GM18873 (cell line): Measurements from ENCODE around the gene PPP2R2D.
"Not testable (repeated sequence)": the region's sequence is repeated elsewhere in the genome, so short reads cannot be mapped to it uniquely, and the experiment has no call there.

Source experiments
- ATAC-seq: cut with Tn5 transposase; IDR thresholded peaks from one replicate; pipeline ENCODE4 v1.9.1; 2021; ENCODE audit warnings: mild to moderate bottlenecking, moderate library complexity, moderate number of reproducible peaks; ENCODE audit not compliant: unreplicated experiment, low FRiP score

Gene PPP2R2D

DNA sequence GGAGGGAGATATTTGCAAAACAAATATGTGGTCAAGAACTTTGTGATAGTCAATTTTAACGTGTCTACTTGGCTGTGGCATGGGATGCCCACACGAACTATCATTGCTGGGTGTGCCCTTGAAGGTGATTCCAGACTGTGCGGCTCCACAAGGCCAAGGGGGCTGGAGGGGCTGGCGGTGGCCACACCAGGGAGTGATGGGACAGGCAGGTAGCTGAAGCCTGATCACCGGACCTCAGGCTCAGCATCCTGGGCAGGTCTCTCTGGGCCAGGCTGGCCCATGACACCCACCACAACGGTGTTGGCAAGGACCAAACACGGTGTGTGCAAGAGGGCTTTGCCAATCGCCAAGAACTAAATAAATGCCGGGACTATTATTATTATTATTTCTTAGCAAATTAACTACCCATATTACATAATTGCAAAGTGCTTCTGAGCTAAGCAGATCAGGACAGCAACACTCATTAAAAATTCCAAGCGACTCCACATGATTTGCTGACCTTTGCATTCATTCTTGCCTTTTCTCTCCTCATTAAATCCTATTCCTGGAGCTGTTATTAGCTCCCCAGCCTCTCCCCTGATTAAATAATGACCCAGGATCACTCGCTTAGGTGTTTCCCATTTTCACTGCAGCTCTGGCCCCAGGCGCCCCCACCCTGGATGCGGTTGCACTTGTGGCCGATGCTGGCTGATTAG lies 35.4 kb upstream of the PPP2R2D start:
- ATAC-seq = no peak

DNA sequence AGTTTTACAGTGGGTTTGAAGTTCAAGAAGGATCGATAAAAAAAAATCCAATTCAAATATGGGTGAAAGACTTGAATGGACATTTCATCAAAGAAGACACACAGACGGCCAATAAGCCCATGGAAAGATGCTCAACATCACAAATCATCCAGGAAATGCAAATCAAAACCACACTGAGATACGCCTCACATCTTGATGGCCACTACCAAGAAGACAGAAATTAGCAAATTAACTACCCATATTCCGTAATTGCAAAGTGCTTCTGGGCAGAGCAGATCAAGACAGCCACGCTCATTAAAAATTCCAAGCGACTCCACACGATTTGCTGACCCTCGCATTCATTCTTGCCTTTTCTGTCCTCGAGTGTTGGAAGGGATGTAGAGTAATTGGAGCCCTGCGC lies 34.1 kb upstream of the PPP2R2D start:
- no peak for ATAC-seq

DNA sequence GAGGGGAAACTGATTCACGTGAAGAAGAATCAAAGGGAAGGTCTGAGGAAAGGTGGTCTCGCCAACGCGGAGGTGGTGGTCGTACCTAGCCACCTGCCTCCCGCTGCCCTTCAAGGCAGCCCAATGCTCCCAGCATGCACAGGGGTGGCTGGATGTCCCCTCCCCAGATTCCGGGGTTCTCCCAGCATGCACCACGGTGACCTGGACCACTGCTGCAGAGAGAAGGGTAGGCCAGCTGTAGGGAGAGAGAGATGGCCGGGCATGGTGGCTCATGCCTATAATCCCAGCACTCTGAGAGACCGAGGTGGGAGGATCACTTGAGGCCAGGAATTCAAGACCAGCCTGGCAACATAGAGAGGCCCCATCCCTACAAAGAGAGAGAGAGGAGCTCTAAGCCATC lies 32.4 kb upstream of the PPP2R2D start:
- ATAC-seq = no peak

DNA sequence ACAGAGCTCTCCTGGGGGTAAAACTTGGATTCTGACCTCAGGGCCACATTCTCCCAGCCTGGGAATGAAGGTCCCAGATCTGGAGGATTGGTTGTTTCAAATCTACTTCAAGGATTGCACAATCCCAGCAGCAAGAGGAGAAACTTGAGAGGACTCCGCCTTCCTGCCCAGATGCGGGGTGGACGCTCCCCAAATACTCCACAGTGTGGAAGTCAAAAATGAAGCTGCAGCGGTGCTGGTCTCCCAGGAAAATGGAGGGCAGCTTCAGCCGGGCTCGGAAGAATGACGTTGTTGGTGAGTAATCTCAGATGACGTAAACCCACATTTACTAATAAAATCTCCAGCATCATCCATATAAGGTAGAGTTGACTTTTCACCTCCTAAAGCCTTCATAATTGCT lies 31.5 kb upstream of the PPP2R2D start:
- no peak for ATAC-seq

DNA sequence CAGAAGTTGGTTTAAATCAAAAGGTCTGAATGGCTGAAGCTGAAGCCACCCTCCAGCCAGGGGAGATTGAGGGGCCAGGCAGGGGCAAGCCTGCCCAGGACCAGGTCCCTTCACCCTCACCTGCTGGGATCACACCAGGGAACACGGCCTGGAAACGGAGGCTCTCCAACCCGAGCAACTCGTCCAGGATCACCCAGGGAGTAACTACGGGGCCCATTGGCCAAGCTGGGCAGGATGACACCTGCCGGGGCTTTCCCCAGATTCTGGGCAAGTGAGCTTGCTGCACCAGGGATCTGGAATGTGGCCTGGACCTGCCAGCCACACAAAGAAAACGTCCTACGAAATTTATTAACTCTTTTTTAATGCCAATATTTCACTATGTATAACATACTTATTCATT lies 30.4 kb upstream of the PPP2R2D start:
- no peak for ATAC-seq

DNA sequence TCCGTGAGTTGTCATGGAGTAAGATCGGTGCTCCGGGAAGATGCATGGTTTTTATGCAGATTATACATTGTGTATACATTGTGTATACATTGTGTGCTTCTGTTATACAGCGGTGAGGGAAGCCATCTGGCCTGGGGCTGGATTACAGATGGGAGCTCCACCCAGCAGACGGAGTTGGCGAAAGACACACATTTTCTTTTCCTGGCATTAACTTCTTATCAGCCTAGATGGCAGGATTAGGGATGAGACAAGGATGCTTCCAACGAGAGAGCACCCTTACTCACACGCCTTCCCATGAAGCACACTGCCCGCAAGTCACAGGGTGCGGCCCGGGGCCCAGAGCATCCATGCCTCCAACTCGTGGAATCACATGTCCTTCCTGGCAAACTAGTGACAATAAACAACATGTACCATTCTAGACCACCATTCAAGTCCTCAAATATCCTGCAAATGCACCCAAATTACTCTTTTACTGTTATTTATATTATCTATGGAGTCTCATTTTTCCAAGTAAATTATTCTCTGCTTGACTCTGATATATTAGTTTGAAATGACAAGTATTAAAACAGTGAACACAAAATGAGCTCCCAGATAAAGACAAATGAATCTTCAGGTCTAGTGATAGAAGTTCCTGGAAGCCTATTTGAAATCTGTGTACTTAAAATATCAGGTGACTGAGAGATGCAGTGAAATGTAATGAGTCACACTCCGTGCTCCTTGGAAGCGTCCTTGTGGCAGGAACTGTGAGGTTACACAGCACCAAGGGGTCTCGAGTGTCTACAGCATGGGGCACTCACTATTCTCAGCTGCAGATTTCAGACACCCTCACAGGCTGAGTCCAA lies 29.8 kb upstream of the PPP2R2D start:
- no peak for ATAC-seq

DNA sequence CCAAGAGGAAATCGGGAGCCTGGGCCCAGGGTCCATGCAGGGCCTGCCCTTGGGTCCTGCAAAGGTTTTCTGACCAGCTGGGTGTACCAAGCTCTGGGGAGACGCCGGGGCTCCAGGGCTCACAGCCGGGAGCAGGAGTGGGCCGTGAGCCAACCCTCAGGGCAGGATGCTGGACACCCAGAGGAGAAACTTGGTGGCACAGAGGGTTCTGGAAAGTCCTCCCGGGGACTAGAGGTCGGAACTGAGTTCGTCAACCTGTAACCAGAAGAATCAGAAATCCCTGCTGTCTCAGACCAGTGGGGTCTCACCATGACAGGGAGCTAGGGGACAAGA lies 29.2 kb upstream of the PPP2R2D start:
- ATAC-seq = no peak

DNA sequence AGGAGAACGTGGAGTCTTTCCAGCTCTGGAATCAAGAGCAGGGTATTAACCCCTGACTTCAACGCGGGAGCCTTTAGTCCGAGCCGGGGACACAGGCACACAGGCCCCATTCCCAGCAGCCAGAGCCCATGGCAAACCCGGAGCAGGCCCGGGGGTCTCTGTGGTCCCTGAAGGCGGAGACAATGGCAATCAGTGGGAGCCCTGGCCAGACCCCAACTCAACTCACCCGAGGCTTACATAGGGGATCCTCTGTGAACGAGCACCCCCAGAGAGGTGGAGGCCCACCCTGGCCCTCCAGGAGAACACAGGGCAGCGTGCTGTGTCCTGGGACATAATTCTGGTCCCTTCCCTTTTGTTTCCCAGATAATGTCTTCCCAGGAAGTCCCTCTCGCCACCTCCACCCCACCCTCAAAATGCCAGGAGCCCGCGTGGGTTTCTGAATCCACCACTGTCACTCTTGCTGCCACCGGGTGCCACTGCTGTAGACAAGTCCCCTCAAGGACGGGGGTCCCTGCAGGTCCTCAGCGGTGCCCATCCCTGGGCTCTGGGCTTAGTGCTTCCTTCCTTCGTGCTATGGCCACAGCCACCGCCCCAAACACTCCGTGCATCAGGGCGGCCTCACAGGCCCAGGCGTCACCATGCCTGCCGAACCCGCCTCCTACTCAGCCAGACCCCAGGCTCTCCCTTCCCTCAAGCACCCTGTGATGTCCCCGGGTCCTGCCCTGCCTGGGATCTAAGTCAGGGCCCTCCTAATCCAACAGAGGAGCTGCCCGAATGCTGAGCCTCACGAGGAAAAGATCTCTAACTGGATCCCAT lies 28.6 kb upstream of the PPP2R2D start:
- no peak for ATAC-seq

DNA sequence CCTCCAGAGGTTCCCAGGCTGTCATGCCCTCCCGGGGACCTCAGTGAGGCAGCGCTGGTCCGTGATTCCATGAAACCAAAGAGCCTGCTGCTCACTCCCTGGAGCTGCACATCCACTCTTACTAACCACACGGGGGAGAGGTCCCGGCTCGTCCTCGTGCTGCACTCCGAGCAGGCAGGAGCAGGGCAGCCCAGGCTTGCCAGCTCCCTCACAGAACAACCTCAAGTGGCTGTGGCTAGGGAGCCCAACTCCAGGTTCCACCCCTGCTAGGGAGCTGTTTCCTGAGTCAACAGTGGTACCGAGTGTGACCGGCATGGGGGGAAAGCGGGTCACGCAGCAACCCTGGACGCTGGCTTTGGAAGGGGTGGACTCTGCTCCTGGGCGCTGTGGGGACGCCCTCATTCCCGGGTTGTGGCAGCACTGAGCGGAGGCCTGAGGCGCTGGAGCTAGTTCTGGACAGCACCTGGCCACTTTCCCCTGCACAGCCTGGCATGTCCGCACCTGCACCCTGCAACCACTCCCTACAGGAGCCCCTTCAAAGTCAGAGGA lies 27.9 kb upstream of the PPP2R2D start:
- no peak for ATAC-seq

DNA sequence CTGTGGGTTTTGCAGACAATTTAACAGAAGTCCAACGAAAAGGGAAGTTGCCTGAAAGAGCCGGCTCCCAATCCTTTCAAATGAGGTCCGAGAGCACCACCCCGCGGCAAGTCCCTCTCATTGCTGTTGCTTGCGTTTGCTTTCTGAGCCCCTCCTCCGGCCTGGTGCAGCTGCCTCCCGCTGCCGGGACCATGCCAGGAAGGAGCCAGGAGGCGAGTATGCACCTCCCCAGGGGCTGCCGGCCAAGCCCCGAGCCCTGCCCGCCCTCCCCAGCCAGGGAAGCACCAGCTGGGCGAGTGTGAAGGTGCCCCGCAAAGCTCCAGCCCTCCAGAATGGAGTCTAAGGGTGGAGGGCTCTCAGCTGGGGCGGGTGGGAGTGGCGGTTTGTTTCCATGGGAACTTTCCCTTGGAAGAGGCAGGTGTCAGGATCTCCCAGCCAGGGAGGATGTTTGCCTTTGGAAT lies 25.8 kb upstream of the PPP2R2D start:
- no peak for ATAC-seq

DNA sequence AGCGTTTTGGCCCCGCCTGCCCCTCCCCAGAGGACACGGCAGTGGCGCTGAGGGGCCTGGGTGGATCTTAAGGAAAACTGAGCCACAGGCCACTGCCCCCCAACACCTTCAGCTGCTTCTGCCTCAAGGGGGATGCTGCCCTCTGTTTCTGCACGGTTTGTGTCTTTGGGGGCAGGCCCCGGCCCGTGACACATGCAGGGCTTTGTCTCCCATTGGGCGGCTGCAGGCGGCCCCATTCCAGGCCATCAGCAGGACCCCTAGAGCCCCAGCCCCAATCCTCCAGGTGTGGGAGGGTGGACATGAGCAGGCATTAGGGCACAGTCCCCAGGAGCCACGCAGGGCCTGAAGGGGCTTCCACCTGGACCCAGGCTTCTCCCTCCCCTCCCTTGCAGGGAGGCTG lies 25.3 kb upstream of the PPP2R2D start:
- no peak for ATAC-seq

DNA sequence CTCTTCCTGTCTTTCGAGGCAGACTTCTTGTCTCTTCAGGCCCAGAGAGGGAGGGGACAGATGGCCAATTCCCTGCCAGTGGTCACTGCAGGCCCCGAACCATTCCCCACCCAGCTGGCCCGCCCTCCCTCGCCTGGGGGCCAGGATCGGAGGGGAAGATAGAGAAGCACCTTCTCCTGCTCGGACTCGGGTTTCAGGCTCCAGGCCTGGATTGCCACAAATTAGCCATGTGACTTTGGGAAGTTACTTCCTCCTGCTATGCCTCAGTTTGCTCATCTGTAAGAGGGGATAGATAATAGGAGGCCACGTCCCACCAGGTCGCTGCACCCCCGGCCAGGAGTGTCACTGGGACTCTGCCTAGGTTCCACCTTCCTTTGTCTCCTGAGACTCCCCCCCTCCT lies 24.8 kb upstream of the PPP2R2D start:
- no peak for ATAC-seq

DNA sequence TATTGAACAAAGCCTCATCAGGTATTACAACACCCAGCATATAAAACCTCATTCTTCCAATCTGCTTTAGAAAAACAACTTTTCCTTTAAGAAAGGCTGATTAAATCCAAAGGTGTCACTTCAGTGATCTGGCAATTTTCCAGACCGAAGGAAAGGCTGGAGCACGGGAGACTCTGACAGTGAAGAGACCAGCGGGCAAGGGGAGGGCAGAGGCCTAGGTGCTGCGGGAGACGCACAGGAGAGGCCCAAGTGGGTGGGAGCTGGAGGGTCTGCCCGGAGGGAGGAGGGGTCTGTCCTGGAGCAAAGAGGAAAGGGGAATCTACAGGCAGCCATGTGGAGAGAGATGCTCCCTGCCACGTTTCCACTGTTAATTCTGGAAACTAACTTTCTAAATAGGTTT lies 24.3 kb upstream of the PPP2R2D start:
- ATAC-seq = no peak

DNA sequence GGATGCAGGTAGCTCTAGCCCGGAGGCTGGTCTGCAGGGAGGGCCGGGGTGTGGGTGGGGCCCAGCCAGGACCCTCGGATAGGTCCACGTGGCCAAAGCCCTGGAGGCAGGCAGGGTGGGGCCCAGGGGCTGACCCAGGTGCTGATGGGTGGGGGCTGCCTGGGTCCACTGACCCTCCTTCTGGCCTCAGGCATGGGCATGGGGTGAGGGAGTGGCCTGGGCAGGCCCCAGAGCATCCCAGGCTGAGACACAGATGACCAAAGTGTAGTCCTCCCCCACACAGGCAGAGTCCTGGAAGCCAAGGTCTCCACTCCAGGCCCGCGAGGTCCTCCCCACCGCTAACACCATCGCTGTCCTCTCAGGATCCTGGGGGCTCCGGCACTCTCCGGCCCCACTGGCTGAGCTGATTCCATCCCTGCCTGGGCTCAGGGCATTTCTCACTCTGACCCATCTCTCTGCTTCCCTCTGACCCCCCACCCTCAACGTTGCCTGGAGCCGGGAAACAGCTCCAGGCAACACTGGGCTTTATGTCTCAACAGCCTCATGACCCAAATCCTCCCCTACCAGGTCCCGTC lies 20.7 kb upstream of the PPP2R2D start:
- no peak for ATAC-seq

DNA sequence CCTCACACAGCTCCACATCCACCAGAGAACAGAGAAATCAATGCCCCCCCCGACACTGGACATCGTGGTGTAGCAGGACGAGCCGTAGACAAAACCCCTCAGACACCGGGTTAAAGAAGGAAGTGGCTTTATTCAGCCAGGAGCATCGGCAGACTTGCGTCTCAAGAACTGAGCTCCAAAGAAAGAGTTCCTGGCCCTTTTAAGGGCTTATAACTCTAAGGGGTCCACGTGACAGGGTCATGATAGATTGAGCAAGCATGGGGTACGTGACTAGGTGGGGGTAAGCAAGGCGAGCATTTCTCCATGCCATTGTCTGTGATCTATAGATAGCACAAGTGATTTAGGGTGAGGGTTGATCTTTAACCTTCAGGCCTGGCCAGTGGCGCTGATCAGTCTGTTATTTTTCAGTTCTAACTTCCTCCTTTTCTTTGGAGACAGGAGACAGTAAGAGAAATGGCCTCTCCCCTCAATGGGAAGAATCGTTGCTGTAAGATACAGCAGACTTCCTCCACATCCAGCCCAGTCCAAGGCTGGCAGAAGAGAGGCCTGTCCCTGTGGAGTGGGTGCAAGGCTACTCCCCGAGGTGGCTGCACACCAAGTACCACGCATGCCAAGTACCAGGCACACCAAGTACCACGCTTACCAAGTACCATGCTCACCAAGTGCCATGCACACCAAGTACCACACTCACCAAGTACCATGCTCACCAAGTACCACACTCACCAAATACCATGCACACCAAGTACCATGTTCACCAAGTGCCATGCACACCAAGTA lies 19.5 kb upstream of the PPP2R2D start:
- no peak for ATAC-seq

DNA sequence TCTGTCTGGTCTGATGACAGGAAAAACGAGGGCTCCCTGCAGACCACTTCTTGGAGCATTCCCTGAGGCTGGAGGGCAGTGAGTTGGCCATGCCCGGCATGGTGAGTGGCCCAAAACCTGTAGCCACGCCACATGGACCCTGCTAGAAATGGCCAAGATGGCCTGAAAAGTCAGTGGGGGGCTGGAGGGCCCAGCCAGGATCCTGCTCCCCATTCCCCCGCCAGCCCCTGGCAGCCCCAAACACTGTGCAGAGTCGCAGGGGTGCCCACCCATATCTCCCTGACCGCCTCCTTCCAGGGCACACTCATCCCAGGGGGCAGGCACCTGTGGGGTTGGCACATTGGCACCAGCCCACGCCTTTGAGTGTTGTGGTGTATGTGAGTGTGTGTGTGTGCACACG lies 18.7 kb upstream of the PPP2R2D start:
- ATAC-seq = no peak

DNA sequence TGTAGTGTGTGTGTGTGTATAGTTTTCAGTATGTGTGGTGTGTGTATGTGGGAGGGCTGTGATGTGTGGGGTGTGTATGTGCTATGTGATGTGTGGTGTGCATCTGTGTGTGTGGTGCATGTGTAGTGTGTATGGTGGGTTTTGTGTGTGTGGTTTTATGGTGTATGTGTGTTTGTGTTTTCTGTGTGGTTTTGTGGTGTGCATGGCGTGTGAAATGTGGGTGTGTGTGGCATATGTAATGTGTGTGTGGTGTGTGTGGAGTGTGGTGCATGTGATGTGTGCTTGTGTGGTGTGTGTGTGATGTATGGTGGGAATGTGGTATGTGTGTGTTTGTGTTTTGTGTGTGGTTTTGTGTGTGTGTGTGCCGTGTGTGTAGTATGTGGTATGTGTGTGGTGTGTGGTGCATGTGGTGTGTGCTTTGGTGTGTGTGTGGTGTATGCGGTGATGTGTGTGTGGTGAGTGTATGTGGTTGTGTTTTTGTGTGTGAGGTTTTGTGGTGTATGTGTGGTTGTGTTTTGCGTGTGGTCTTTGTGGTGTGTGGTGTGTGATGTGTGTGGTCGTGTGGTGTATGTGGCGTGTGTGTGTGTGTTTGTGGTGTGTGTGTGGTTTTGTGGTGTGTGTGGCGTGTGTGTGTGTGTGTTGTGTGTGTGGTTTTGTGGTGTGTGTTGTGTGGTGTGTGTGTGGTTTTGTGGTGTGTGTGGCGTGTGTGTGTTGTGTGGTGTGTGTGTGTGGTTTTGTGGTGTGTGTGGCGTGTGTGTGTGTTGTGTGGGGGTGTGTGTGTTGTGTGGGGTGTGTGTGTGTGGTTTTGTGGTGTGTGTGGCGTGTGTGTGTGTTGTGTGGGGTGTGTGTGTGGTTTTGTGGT lies 18.0 kb upstream of the PPP2R2D start:
- no peak for ATAC-seq

DNA sequence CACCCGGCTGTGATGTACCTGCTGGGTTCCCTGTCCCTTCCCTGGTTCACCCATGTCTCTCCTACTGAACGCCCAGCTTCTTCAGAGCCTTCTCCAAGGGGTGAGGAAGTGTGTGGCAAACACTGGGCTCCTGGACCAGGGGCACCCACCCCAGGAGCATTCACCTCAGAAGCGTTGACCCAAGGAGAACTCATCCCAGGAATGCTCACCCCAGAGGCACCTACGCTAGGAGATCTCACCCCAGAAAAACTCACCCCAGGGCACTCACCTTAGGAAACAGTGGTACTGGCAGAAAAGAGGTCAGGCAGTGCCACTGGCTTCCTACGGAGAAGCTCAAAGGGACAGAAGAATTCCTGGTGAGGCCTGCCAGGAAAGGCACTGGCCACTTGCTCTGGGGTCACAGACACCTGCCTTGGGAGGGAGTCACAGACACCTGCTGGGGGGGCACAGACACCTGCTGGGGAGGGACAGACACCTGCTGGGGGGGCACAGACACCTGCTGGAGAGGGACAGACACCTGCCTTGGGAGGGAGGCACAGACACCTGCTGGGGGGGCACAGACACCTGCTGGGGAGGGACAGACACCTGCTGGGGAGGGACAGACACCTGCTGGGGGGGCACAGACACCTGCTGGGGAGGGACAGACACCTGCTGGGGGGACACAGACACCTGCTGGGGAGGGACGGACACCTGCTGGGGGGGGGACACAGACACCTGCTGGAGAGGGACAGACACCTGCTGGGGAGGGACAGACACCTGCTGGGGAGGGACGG lies 17.0 kb upstream of the PPP2R2D start:
- ATAC-seq = not testable (repeated sequence)
